Immature natural killer cell (primary cell): ENCODE data around the gene OPA3. TPM values are rescaled to one million over a fixed set of nuclear protein-coding genes. Genes with fewer than 3 reads are reported as not detected.

Source experiments
- DNase-seq, 3 donors: peaks; one replicate each; pipeline ENCODE4 v3.0.0; 2022; ENCODE audit warnings: mixed read lengths in 1 of 3
- H3K27ac Mint-ChIP-seq, 6 donors: one replicate each; pipeline ENCODE4 v1.8.0; 2020; ENCODE audit warnings: mixed read lengths in 6 of 6, mild to moderate bottlenecking in 5 of 6, inconsistent platforms in 4 of 6, moderate library complexity in 3 of 6
- H3K27me3 Mint-ChIP-seq, 3 donors: one replicate each; pipeline ENCODE4 v1.8.0; 2020 to 2021; ENCODE audit warnings: low read depth in 3 of 3, mild to moderate bottlenecking in 3 of 3, mixed read lengths in 3 of 3, moderate library complexity in 3 of 3, inconsistent platforms in 1 of 3
- H3K36me3 Mint-ChIP-seq, 3 donors: one replicate each; pipeline ENCODE4 v1.8.0; 2020; ENCODE audit warnings: mixed read lengths in 3 of 3, inconsistent platforms in 2 of 3, mild to moderate bottlenecking in 2 of 3
- H3K4me1 Mint-ChIP-seq, 2 donors: one replicate each; pipeline ENCODE4 v1.8.0; 2020; ENCODE audit warnings: inconsistent platforms in 2 of 2, mild to moderate bottlenecking in 2 of 2, mixed read lengths in 2 of 2, moderate library complexity in 1 of 2
- H3K4me3 Mint-ChIP-seq, 5 donors: one replicate each; pipeline ENCODE4 v1.8.0; 2020; ENCODE audit warnings: mild to moderate bottlenecking in 5 of 5, mixed read lengths in 5 of 5, inconsistent platforms in 3 of 5, moderate library complexity in 3 of 5
- H3K9me3 Mint-ChIP-seq, 6 donors: one replicate each; pipeline ENCODE4 v1.8.0; 2020; ENCODE audit warnings: mild to moderate bottlenecking in 6 of 6, mixed read lengths in 6 of 6, inconsistent platforms in 4 of 6, moderate library complexity in 3 of 6
- polyA plus RNA-seq, 3 donors: library from polyadenylated mRNA; unstranded; fragments of 300-500 nt; fragmentation: Illumina TruSeq; gene quantifications; one replicate each; pipeline ENCODE4 v1.2.3, GENCODE V29; 2021

Gene OPA3
- polyA plus RNA-seq, 3 donors from 2014 or later, result 3.3 to 18.4 TPM; not detected in 1

DNA sequence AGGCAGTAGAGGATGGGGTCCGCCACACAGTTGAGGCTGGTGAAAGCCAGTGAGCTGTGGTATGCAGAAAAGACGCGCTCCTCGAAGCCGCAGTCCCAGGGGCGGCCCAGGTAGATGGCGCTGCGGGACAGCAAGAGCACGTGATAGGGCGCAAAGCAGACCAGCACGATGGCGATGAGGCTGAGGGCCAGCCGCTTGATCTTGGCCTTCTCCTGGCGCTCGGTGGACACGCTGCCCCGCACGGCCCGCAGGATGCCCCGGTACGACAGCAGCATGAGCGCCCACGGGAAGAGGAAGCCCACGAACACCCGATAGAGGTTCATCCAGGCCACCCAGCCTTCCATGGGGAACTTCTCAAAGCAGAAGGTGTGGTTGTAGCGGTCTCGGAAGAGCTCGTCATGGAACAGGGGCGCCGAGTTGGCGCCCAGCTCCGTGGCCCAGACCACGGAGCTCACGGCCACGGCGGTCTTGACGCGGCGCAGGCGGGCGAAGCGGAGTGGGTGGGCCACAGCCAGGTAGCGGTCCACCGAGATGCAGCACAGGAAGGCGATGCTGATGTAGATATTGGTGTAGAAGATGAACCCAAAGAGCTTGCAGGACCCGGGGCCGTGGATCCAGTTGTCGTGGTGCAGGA, 6.5 kb upstream of the OPA3 start:
- no peak for DNase-seq
- Mint-ChIP-seq H3K4me1 (no peaks in the 10 kb centered on the region), H3K27me3 (peaks cover 3 to 17% (median 6%) of the 10 kb centered on the region in 3 donors), H3K9me3 (peaks cover 0 to 1% (median 0%) of the 10 kb centered on the region in 6 donors), H3K4me3 (no peak overlapping the region), H3K27ac (no peak overlapping the region), H3K36me3 (no peaks in the 10 kb centered on the region)

DNA sequence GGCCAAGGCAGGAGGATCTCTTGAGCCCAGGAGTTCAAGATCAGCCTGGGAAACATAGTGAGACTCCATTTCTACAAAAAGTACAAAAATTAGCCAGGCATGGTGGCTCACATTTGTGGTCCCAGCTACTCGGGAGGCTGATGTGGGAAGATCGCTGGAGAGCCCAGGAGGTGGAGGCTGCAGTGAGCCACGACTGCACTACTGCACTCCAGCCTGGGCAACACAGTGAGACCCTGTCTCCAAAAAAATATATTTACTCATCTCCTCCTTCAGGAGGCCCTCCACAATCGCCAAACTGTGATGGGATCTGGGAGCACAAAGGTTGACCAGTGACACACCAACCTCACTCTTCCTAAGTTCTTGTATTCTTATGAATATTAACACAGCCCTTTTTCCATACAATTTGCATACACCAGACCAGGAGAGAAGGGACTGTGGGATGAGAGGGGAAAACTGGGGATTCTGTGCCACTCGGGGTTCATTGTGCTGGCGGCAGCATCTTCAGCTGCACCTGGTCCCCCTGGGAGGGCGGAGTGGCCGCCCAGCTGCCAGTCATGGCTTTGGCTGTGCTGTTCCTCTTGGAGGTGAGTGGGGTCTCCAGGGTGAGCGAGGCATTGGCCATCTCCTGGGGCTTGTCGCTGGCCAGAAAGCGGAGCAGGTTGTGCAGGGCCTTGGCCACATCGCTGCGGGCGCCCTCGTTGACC, 5.8 kb upstream of the OPA3 start:
- Mint-ChIP-seq H3K27ac (no peak overlapping the region), H3K4me3 (no peak overlapping the region), H3K9me3 (peaks cover 0 to 1% (median 0%) of the 10 kb centered on the region in 6 donors), H3K36me3 (no peaks in the 10 kb centered on the region), H3K4me1 (peaks cover under 1 to 2% of the 10 kb centered on the region in 2 donors), H3K27me3 (peaks cover 3 to 17% (median 6%) of the 10 kb centered on the region in 3 donors)
- no peak for DNase-seq

DNA sequence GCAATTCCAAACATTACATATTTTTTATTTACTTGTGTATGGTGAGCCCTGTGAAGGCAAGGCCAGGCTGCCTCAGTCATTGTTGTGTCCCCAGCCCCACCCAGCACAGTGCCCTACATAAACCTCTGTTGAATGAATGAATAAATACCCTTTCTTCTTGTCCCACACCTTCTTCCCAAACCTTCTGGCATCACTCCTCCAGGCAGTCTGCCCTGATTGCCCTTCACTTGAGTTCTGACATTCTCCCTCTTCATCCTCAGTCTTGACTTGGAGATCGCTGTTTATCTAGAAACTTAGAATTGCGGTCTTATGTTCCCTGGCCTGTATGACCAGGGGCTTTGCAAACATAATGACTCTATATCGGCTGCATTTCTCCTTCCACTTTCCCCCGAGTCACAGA, 5.2 kb upstream of the OPA3 start:
- Mint-ChIP-seq H3K36me3 (no peaks in the 10 kb centered on the region), H3K27me3 (peaks cover 4 to 21% (median 6%) of the 10 kb centered on the region in 3 donors), H3K27ac (peak overlapping the region in 1 of 6 donors; percentile 83), H3K9me3 (peaks cover 0 to 1% (median 0%) of the 10 kb centered on the region in 6 donors), H3K4me1 (peaks cover 8% of the 10 kb centered on the region in 2 donors), H3K4me3 (no peak overlapping the region)
- DNase-seq, result no peak

DNA sequence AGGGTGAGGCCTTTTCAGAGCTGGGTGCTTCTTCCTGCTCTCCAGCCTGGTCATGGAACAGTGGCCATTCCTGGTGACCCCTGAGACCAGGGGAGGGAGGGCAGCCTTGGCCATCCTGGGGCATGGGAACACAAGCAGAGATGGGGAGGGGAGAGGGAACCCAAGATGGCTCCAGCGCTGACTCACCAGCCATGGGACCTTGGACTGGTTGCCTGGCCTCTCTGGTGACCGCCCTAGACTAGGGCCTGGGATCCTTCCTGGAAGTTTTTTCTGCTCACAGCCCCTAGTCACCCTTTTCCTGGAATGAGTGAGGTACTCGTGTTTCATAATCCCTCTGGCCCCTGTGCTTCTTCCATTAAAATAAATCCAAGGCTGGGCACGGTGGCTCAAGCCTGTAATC, 3.3 kb upstream of the OPA3 start:
- Mint-ChIP-seq H3K27me3 (peaks cover 8 to 24% (median 12%) of the 10 kb centered on the region in 3 donors), H3K27ac (peak overlapping the region in 2 of 6 donors; percentile 1 to 39), H3K4me1 (peaks cover 17 to 19% of the 10 kb centered on the region in 2 donors), H3K36me3 (peaks cover 0 to 3% (median 0%) of the 10 kb centered on the region in 3 donors), H3K9me3 (peaks cover 0 to 1% (median 0%) of the 10 kb centered on the region in 6 donors), H3K4me3 (no peak overlapping the region)
- DNase-seq, result no peak

DNA sequence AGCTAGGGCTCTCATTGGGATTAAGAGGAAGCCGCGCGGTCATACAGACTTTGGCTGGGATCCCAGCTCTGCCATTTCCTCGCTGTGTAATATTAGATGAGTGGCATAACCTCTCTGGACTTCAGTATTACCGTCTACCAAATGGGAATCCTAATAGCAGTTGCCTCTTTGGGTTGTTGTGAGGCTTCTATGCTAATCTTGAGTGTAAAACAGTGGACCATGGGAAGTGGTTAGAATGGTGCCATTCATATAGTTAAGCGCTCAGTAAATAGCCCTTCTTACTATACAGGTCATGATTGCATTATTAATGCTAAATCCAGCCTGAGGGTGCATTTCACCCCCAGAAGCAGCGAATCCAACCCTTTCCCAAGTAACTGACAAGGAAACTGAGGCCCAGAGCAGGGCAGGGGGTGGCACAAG, 566 bp upstream of the OPA3 start:
- peaks cover 0 to 3% (median 3%) of the 10 kb centered on the region in 3 donors for H3K36me3 Mint-ChIP-seq
- peak overlapping the region; percentile 87 to 97 (median 94) for H3K4me3 Mint-ChIP-seq
- no peaks in the 10 kb centered on the region for H3K9me3 Mint-ChIP-seq
- peaks cover 22 to 27% of the 10 kb centered on the region in 2 donors for H3K4me1 Mint-ChIP-seq
- H3K27ac Mint-ChIP-seq, result peak overlapping the region; percentile 90 to 99 (median 98)
- DNase-seq, result no peak
- peaks cover 7 to 10% (median 10%) of the 10 kb centered on the region in 3 donors for H3K27me3 Mint-ChIP-seq

DNA sequence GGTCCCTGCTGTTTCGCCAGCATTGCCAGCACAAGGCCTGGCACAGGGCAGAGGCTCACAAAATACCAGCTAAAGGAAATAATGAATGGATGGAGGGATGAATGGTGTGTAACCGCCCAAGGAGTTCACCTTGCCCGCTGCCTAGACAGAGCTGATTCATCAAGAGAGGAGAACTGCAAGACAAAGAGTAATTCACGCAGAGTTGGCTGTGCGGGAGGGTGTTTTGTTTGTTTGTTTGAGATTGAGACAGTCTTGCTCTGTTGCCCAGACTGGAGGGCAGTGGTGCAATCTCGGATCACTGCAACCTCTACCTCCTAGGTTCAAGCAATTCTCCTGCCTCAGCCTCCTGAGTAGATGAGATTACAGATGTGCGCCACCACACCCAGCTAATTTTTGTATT, 3.0 kb downstream of the OPA3 start:
- no peak for DNase-seq
- Mint-ChIP-seq H3K9me3 (no peaks in the 10 kb centered on the region), H3K36me3 (peaks cover 0 to 3% (median 3%) of the 10 kb centered on the region in 3 donors), H3K4me3 (peak overlapping the region in 4 of 5 donors; percentile 15 to 44 (median 30)), H3K27me3 (peaks cover 5 to 8% (median 6%) of the 10 kb centered on the region in 3 donors), H3K4me1 (peaks cover 22 to 32% of the 10 kb centered on the region in 2 donors), H3K27ac (peak overlapping the region in 4 of 6 donors; percentile 31 to 45 (median 34))

DNA sequence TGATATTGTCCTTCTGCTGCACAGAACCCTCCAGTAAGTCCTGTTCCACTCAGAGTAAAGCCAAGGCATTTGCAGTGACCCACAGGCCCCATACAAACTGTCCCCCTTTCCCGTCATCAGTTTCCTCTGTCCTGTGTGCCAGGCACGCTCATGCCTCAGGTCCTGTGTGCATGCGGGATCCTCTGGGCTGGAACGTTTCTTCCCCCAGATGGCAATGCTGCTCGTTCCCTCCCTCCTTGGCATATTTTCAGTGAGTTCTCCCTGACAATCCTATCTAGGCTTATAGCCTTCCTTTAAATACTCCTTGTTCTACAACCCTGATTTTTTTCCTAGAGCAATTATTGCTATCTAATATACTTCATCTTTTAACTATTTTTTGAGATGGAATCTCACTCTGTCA, 5.7 kb downstream of the OPA3 start:
- Mint-ChIP-seq H3K4me3 (no peak overlapping the region), H3K36me3 (peaks cover 0 to 3% (median 0%) of the 10 kb centered on the region in 3 donors), H3K9me3 (no peaks in the 10 kb centered on the region), H3K4me1 (peaks cover 11 to 16% of the 10 kb centered on the region in 2 donors), H3K27me3 (no peaks in the 10 kb centered on the region), H3K27ac (no peak overlapping the region)
- DNase-seq, result no peak

DNA sequence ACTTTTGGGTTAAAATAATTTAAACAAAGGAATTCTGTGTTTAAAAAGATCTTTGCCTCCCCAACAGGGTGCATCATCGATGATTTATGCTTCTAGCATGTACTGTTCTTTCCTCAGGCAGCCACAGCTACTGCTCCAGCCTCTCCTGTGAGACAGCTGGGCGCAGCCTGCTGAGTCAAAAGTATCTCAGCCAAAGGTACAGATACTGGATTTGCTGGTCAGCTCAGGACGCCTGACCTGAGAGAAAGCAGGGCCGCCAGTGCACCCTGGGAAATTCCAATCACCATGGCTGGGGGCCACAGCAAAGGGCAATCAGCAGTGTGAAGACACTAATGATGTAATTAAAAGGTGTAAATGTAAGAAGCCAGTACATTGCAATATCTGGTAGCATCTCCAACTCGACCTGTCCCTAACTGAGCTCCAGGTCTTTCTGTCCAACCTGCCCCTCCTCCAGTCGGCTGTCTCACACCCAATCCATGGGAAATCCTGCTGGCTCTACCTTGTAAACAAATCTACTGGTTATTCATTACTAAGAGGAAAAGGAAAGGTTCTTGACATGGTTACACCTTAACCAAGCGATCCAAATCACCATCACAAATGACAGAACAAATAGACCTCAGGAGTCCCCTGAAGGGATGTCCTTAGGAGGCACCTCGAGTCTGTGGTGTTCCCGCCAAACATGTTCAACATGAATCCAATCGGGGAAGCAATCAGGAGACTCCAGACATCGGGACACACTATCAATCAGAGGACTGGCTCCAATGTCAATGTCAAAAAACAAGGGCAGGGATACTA, 7.3 kb downstream of the OPA3 start:
- Mint-ChIP-seq H3K9me3 (no peaks in the 10 kb centered on the region), H3K36me3 (peaks cover 0 to 3% (median 0%) of the 10 kb centered on the region in 3 donors), H3K4me3 (no peak overlapping the region), H3K4me1 (peaks cover under 1 to 6% of the 10 kb centered on the region in 2 donors), H3K27ac (peak overlapping the region in 2 of 6 donors; percentile 69 to 74), H3K27me3 (no peaks in the 10 kb centered on the region)
- no peak for DNase-seq

DNA sequence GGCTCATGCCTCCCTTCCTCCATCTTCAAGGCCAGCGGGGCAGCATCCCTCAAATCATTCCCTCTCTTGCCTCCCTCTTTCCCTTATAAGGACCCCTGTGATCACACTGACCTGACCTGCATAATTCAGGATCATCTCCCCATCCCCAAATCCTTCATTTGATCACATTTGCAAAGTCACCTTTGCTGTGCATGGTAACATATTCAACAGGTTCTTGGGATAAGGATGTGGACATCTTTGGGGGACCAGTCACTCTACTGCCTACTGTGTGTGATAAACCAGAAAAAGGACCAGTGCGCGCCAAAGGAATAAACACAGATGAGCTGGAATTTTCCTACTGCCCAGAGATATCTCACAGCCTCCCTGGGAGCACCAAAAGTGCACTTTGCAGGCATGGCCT, 7.9 kb downstream of the OPA3 start:
- no peak overlapping the region for H3K27ac Mint-ChIP-seq
- no peaks in the 10 kb centered on the region for H3K9me3 Mint-ChIP-seq
- H3K27me3 Mint-ChIP-seq, result no peaks in the 10 kb centered on the region
- no peak overlapping the region for H3K4me3 Mint-ChIP-seq
- H3K36me3 Mint-ChIP-seq, result peaks cover 0 to 3% (median 0%) of the 10 kb centered on the region in 3 donors
- H3K4me1 Mint-ChIP-seq, result peaks cover 0 to 4% of the 10 kb centered on the region in 2 donors
- DNase-seq, result no peak

DNA sequence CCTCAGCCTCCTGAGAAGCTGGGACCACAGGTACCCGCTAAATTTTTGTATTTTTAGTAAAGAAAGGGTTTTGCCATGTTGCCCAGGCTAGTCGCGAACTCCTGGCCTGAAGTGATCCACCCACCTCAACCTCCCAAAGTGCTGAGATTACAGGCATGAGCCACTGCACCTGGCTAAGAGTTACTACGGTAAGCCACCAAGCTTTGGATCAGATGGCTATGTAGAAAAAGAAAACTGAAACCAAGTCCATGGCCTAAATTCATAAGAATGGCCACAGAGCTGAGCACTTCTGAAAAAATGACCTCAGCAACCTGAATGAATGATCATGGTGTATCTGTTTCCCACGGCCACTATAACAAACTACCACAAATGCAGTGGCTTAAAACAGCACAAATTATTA, 9.4 kb downstream of the OPA3 start:
- H3K27ac Mint-ChIP-seq, result peak overlapping the region in 1 of 6 donors; percentile 28
- H3K4me1 Mint-ChIP-seq, result peaks cover 0 to 4% of the 10 kb centered on the region in 2 donors
- peaks cover 0 to 2% (median 0%) of the 10 kb centered on the region in 3 donors for H3K27me3 Mint-ChIP-seq
- H3K9me3 Mint-ChIP-seq, result no peaks in the 10 kb centered on the region
- no peak for DNase-seq
- H3K4me3 Mint-ChIP-seq, result no peak overlapping the region
- H3K36me3 Mint-ChIP-seq, result no peaks in the 10 kb centered on the region

DNA sequence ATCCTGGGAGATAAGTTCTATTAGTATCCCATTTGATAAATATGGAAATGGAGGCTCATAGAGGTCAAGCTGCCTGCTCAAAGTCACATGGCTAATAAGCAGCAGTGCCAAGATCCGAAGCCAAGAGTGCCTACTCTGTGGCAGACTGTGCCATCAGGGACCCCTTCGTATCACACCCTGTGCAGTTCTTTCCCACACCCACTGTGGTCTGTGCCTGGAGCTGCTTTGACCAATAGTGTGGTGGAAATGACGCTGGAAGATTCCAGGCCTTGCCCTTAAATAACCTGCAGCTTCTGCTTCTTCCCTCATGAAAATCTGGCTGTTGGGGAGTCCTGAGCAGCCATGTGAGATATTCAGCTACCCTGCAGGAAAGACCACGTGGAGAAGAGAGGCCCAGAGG, 10.1 kb downstream of the OPA3 start:
- H3K36me3 Mint-ChIP-seq, result no peaks in the 10 kb centered on the region
- peaks cover 0 to 2% (median 0%) of the 10 kb centered on the region in 3 donors for H3K27me3 Mint-ChIP-seq
- peaks cover 1 to 10% of the 10 kb centered on the region in 2 donors for H3K4me1 Mint-ChIP-seq
- no peak for DNase-seq
- H3K9me3 Mint-ChIP-seq, result no peaks in the 10 kb centered on the region
- H3K27ac Mint-ChIP-seq, result no peak overlapping the region
- H3K4me3 Mint-ChIP-seq, result no peak overlapping the region

DNA sequence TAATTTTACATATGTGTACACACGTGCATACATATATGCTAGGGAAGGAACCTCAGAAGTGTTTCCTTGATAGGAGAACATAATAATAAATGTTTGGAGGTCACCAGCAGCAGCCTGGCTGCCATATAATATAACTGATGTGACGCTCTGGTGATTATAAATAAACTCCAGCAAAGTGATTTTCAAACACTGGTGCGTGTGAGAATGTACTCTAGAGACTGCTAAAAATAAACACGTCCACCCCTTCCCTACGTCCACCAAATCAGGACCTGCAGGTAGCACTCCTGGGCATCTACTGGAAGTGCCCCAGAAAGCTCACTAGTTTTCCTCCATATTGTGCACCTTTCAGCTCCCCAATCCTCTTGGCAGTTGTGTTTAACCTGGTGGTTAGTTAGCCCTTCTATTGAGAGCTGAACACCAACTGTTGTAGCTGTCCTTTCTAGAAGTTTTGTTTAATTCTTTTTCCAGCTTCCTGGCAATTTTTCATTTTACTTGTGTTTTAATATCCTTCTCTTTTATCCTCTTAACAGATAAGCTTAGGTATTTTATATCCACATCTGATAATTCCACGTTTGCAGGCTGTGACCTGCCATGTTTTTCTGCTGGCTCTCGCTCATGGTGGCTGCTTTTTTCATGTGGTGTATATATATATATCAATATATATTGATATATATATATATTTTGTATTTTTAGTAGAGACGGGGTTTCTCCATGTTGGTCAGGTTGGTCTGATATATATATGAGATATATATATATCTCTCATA, 13.0 kb downstream of the OPA3 start:
- Mint-ChIP-seq H3K9me3 (no peaks in the 10 kb centered on the region), H3K4me3 (no peak overlapping the region), H3K4me1 (peaks cover 1 to 6% of the 10 kb centered on the region in 2 donors), H3K27me3 (peaks cover 0 to 2% (median 0%) of the 10 kb centered on the region in 3 donors), H3K36me3 (no peaks in the 10 kb centered on the region), H3K27ac (no peak overlapping the region)
- DNase-seq, result no peak
